Breast epithelium (tissue), 4 donors: ENCODE results near the gene POU3F3. TPM values are rescaled to one million over a fixed set of nuclear protein-coding genes. Genes with fewer than 3 reads are reported as not detected.

Source experiments
- DNase-seq, 2 donors: peaks; one replicate each; pipeline ENCODE4 v3.0.0-alpha.2; 2019; ENCODE audit warnings: low spot score in 2 of 2
- H3K27ac ChIP-seq, 2 donors: fragments of 200-600 bp; sonication (generic) in 1 of 2; one replicate each; pipeline ENCODE4 v1.5.1; 2016 to 2019; ENCODE audit warnings: mild to moderate bottlenecking in 1 of 2
- H3K27me3 ChIP-seq, 2 donors: fragments of 200-600 bp; sonication (generic) in 1 of 2; one replicate each; pipeline versions ENCODE4 v1.5.1 to v1.6.0; 2017 to 2019; ENCODE audit warnings: control low read depth in 1 of 2, mild to moderate bottlenecking in 1 of 2
- H3K36me3 ChIP-seq: fragments of 200-600 bp; one replicate; pipeline ENCODE4 v1.5.1; 2019
- H3K4me1 ChIP-seq, 2 donors: fragments of 200-600 bp; sonication (generic); one replicate each; pipeline ENCODE4 v1.5.1; 2016 to 2019; ENCODE audit warnings: control low read depth in 1 of 2
- H3K4me3 ChIP-seq, 3 donors: fragments of 200-600 bp; sonication (generic); 1 replicate in 2 of 3; 2 replicates in 1 of 3; pipeline ENCODE4 v1.5.1; 2016 to 2019; ENCODE audit warnings: mild to moderate bottlenecking in 3 of 3, moderate library complexity in 2 of 3
- H3K9me3 ChIP-seq, 2 donors: fragments of 200-600 bp; sonication (generic) in 1 of 2; one replicate each; pipeline ENCODE4 v1.5.1; 2016 to 2019; ENCODE audit warnings: control low read depth in 1 of 2
- CTCF ChIP-seq, 3 donors: fragments of 450-650 bp; IDR thresholded peaks; one replicate each; pipeline ENCODE4 v1.5.1; 2016 to 2017; ENCODE audit warnings: antibody characterized with exemption in 3 of 3, mild to moderate bottlenecking in 3 of 3, moderate library complexity in 3 of 3
- POLR2A ChIP-seq: fragments of 450-650 bp; IDR thresholded peaks from one replicate; pipeline ENCODE4 v1.6.1; 2016; ENCODE audit warnings: antibody characterized with exemption, mild to moderate bottlenecking, moderate library complexity
- POLR2AphosphoS5 ChIP-seq, 3 donors: sonication (generic); formaldehyde crosslinking; IDR thresholded peaks; one replicate each; pipeline ENCODE4 v1.6.1; 2017; ENCODE audit warnings: antibody characterized with exemption in 3 of 3
- intact Hi-C: fragments of 100-400 bp; cut with DNase I; formaldehyde crosslinking; loops from one replicate; pipeline ENCODE4 v1.15.1; 2023; ENCODE audit warnings: low total_unique reads
- total RNA-seq, 3 donors: library from RNA; depleted of rRNA; stranded (reverse); fragments of >200 nt; gene quantifications; one replicate each; pipeline ENCODE4 v1.1.0, GENCODE V29; 2016

POU3F3 gene
- total RNA-seq, 3 donors from 2014 or later: 0.32 to 3.4 (median 0.98) TPM

GRCh38 chr2:104859291-104859765, 5.4 kb downstream of the POU3F3 start:
- H3K27ac ChIP-seq: no peak overlapping the region
- no peak overlapping the region for H3K4me3 ChIP-seq
- TF ChIP-seq CTCF (IDR thresholded peaks at IDR 0.05) (no peak), POLR2A (no peak), POLR2AphosphoS5 (IDR thresholded peaks at IDR 0.05) (no peak)
- intact Hi-C loops: no loop called here
- no peaks in the 10 kb centered on the region for H3K36me3 ChIP-seq
- no peak for DNase-seq
- peaks cover 4 to 88% of the 10 kb centered on the region in 2 donors for H3K27me3 ChIP-seq
- no peaks in the 10 kb centered on the region for H3K9me3 ChIP-seq
- no peaks in the 10 kb centered on the region for H3K4me1 ChIP-seq

- Histone ChIP-seq H3K27ac (no peak overlapping the region), H3K36me3 (no peaks in the 10 kb centered on the region), H3K27me3 (peaks cover 4 to 88% of the 10 kb centered on the region in 2 donors), H3K9me3 (no peaks in the 10 kb centered on the region), H3K4me3 (no peak overlapping the region), H3K4me1 (no peaks in the 10 kb centered on the region)
- intact Hi-C loops: no loop called here
- DNase-seq: no peak
- TF ChIP-seq CTCF (IDR thresholded peaks at IDR 0.05): no peak
- TF ChIP-seq POLR2AphosphoS5 (IDR thresholded peaks at IDR 0.05): no peak
- no peak for TF ChIP-seq POLR2A
Observed at GRCh38 chr2:104859766-104860450, 6.0 kb downstream of the POU3F3 start.

- peaks cover 4 to 93% of the 10 kb centered on the region in 2 donors for H3K27me3 ChIP-seq
- intact Hi-C loops: no loop called here
- TF ChIP-seq POLR2AphosphoS5 (IDR thresholded peaks at IDR 0.05): no peak
- no peak for TF ChIP-seq POLR2A
- no peak for TF ChIP-seq CTCF (IDR thresholded peaks at IDR 0.05)
- no peak for DNase-seq
- H3K36me3 ChIP-seq: no peaks in the 10 kb centered on the region
- no peak overlapping the region for H3K4me3 ChIP-seq
- no peaks in the 10 kb centered on the region for H3K4me1 ChIP-seq
- no peak overlapping the region for H3K27ac ChIP-seq
- H3K9me3 ChIP-seq: no peaks in the 10 kb centered on the region
Observed at GRCh38 chr2:104860451-104860790, 6.5 kb downstream of the POU3F3 start.

- Histone ChIP-seq H3K4me3 (peak overlapping the region in 2 of 3 donors; percentile 28 to 50), H3K27me3 (peaks cover 7 to 98% of the 10 kb centered on the region in 2 donors), H3K27ac (no peak overlapping the region), H3K9me3 (no peaks in the 10 kb centered on the region), H3K36me3 (no peaks in the 10 kb centered on the region), H3K4me1 (no peaks in the 10 kb centered on the region)
- intact Hi-C loops: loop anchor here (1.0 kb wide), 1 partner anchor 8 kb away; no protein-coding TSS in a partner anchor
- TF ChIP-seq CTCF (IDR thresholded peaks at IDR 0.05) (no peak), POLR2A (no peak), POLR2AphosphoS5 (IDR thresholded peaks at IDR 0.05) (no peak)
- DNase-seq: no peak
Observed at GRCh38 chr2:104861351-104862057, 7.6 kb downstream of the POU3F3 start.
